ENCODE data around the gene MEOX2.

DNA sequence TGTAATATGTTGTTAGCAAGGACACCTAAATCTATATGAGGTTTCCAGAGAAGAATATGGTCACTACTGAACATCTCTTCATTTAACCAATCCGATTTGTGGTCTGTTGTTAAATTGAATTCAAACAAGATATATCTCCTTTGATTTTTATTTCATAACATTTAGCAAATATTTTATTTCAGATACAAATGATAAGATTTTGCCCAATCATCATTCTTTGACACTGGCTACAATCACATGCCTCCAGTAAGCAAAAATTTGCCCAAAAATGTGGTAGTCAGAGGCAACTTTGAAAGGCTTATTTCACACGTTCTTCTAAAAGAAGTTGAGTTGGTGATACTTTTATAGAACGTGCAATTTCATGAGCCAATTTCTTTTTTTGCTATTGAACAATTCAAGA lies 79.9 kb downstream of the MEOX2 start:
- no peak for TF ChIP-seq RFX5 (IDR thresholded peaks at IDR 0.05; ENCODE audit: low read depth, low read length)
- TF ChIP-seq MTA3 (IDR thresholded peaks at IDR 0.05; ENCODE audit: borderline replicate concordance, low read length), result no peak
- no peak for TF ChIP-seq WRNIP1 (IDR thresholded peaks at IDR 0.05; ENCODE audit: borderline replicate concordance, low read depth, low read length)

Data from GM12878 (cell line).